H9 (cell line): ENCODE measurements around the gene HIF1A. TPM values are rescaled to one million over a fixed set of nuclear protein-coding genes. Genes with fewer than 3 reads are reported as not detected.

Experiments used
- DNase-seq: peaks from one replicate; pipeline ENCODE4 v3.0.0-alpha.2; 2017
- H2AFZ ChIP-seq: one replicate; pipeline ENCODE4 v1.6.1; 2013; ENCODE audit warnings: mild to moderate bottlenecking, low read length, control low read depth, moderate library complexity
- H2AK5ac ChIP-seq: 2 replicates; pipeline ENCODE4 v1.6.1; 2013; ENCODE audit warnings: low read length, control low read depth, mixed read lengths; ENCODE audit not compliant: insufficient read length
- H2BK120ac ChIP-seq: one replicate; pipeline ENCODE4 v1.6.1; 2013; ENCODE audit warnings: low read depth, mild to moderate bottlenecking, low read length, control low read depth, inconsistent platforms; ENCODE audit not compliant: poor library complexity, severe bottlenecking
- H2BK12ac ChIP-seq: 2 replicates; pipeline ENCODE4 v1.6.1; 2013; ENCODE audit warnings: low read length, control low read depth, mixed read lengths, low read depth; ENCODE audit not compliant: insufficient read length
- H2BK15ac ChIP-seq: 2 replicates; pipeline ENCODE4 v1.6.1; 2013; ENCODE audit warnings: low read depth, low read length, control low read depth
- H2BK20ac ChIP-seq: one replicate; pipeline ENCODE4 v1.6.1; 2013; ENCODE audit warnings: low read depth, mild to moderate bottlenecking, low read length, control low read depth, inconsistent platforms; ENCODE audit not compliant: poor library complexity, severe bottlenecking
- H2BK5ac ChIP-seq: 2 replicates; pipeline ENCODE4 v1.6.1; 2013; ENCODE audit warnings: low read length, control low read depth, mixed read lengths; ENCODE audit not compliant: insufficient read length
- H3K14ac ChIP-seq: 2 replicates; pipeline ENCODE4 v1.6.1; 2013; ENCODE audit warnings: low read length, control low read depth; ENCODE audit not compliant: insufficient read depth
- H3K18ac ChIP-seq: 2 replicates; pipeline ENCODE4 v1.6.1; 2013; ENCODE audit warnings: low read depth, mild to moderate bottlenecking, mixed read lengths, low read length, control low read depth; ENCODE audit not compliant: insufficient read length
- H3K23ac ChIP-seq: 2 replicates; pipeline ENCODE4 v1.6.1; 2013; ENCODE audit warnings: low read length, control low read depth, mixed read lengths, low read depth; ENCODE audit not compliant: insufficient read length
- H3K23me2 ChIP-seq: 2 replicates; pipeline ENCODE4 v1.6.1; 2013; ENCODE audit warnings: low read depth, mild to moderate bottlenecking, mixed read lengths, low read length, control low read depth; ENCODE audit not compliant: insufficient read length, poor library complexity, severe bottlenecking
- H3K27ac ChIP-seq: 2 replicates; pipeline ENCODE4 v1.5.1; 2013; ENCODE audit warnings: low read length, control low read depth, mixed read lengths, low read depth; ENCODE audit not compliant: insufficient read length
- H3K27me3 ChIP-seq: 2 replicates; pipeline ENCODE4 v1.6.1; 2013; ENCODE audit warnings: low read length, control low read depth, inconsistent platforms; ENCODE audit not compliant: insufficient read depth
- H3K4ac ChIP-seq: 2 replicates; pipeline ENCODE4 v1.6.1; 2013; ENCODE audit warnings: low read depth, mild to moderate bottlenecking, control low read depth, inconsistent platforms, low read length, moderate library complexity
- H3K4me1 ChIP-seq: 2 replicates; pipeline ENCODE4 v1.6.1; 2013; ENCODE audit warnings: low read length, control low read depth, inconsistent platforms; ENCODE audit not compliant: insufficient read depth
- H3K4me2 ChIP-seq: 2 replicates; pipeline ENCODE4 v1.6.1; 2013; ENCODE audit warnings: low read length, control low read depth, mixed read lengths; ENCODE audit not compliant: insufficient read length, insufficient read depth
- H3K56ac ChIP-seq: 2 replicates; pipeline ENCODE4 v1.6.1; 2013; ENCODE audit warnings: low read depth, mild to moderate bottlenecking, mixed read lengths, low read length, control low read depth; ENCODE audit not compliant: insufficient read length
- H3K79me1 ChIP-seq: 2 replicates; pipeline ENCODE4 v1.6.1; 2013; ENCODE audit warnings: low read depth, mild to moderate bottlenecking, moderate library complexity, low read length, control low read depth, inconsistent platforms; ENCODE audit not compliant: insufficient read depth, poor library complexity, severe bottlenecking
- H3K79me2 ChIP-seq: 2 replicates; pipeline ENCODE4 v1.6.1; 2013; ENCODE audit warnings: low read length, control low read depth, inconsistent platforms; ENCODE audit not compliant: insufficient read depth
- H3K9ac ChIP-seq: 2 replicates; pipeline ENCODE4 v1.6.1; 2013; ENCODE audit warnings: low read length, control low read depth, mixed read lengths; ENCODE audit not compliant: insufficient read length; ENCODE audit errors: extremely low read depth
- H3K9me3 ChIP-seq: one replicate; pipeline ENCODE4 v1.6.1; 2013; ENCODE audit warnings: low read depth, low read length, inconsistent platforms; ENCODE audit not compliant: control insufficient read depth
- H3T11ph ChIP-seq: one replicate; pipeline ENCODE4 v1.6.1; 2013; ENCODE audit warnings: mild to moderate bottlenecking, low read length, control low read depth, inconsistent platforms
- H4K20me1 ChIP-seq: one replicate; pipeline ENCODE4 v1.6.1; 2013; ENCODE audit not compliant: control insufficient read depth, insufficient read length, insufficient read depth
- H4K5ac ChIP-seq: 2 replicates; pipeline ENCODE4 v1.6.1; 2013; ENCODE audit warnings: low read depth, mild to moderate bottlenecking, mixed read lengths, low read length, control low read depth; ENCODE audit not compliant: insufficient read length
- H4K8ac ChIP-seq: replicated peaks from 2 replicates; pipeline ENCODE4 v1.6.1; 2013; ENCODE audit warnings: low read length, control low read depth, mixed read lengths, low read depth; ENCODE audit not compliant: insufficient read length
- H4K91ac ChIP-seq: 2 replicates; pipeline ENCODE4 v1.6.1; 2013; ENCODE audit warnings: low read depth, mild to moderate bottlenecking, moderate library complexity, mixed read lengths, low read length, control low read depth; ENCODE audit not compliant: insufficient read length
- H3K27ac Mint-ChIP-seq, 3 experiments: 2 replicates in 2 of 3; 3 replicates in 1 of 3; pipeline ENCODE4 v1.8.0; 2020 to 2021; ENCODE audit warnings: mixed read lengths in 3 of 3, mild to moderate bottlenecking in 1 of 3, moderate library complexity in 1 of 3
- H3K27me3 Mint-ChIP-seq: 2 replicates; pipeline ENCODE4 v1.8.0; 2021; ENCODE audit warnings: low read depth, mild to moderate bottlenecking, moderate library complexity, mixed read lengths
- H3K36me3 Mint-ChIP-seq, 3 experiments: 2 replicates in 2 of 3; 3 replicates in 1 of 3; pipeline ENCODE4 v1.8.0; 2020 to 2021; ENCODE audit warnings: low read depth in 3 of 3, mixed read lengths in 3 of 3; ENCODE audit not compliant: insufficient read depth in 1 of 3
- H3K4me1 Mint-ChIP-seq, 2 experiments: 2 replicates each; pipeline ENCODE4 v1.8.0; 2020; ENCODE audit warnings: mixed read lengths in 2 of 2
- H3K4me3 Mint-ChIP-seq, 2 experiments: 2 replicates in 1 of 2; 3 replicates in 1 of 2; pipeline ENCODE4 v1.8.0; 2020 to 2021; ENCODE audit warnings: mild to moderate bottlenecking in 2 of 2, mixed read lengths in 2 of 2, moderate library complexity in 1 of 2
- H3K9me3 Mint-ChIP-seq, 2 experiments: 2 replicates in 1 of 2; 3 replicates in 1 of 2; pipeline ENCODE4 v1.8.0; 2020; ENCODE audit warnings: mild to moderate bottlenecking in 2 of 2, mixed read lengths in 2 of 2, moderate library complexity in 1 of 2
- CTCF ChIP-seq: fragments of 200-600 bp; sonication (generic); conservative IDR thresholded peaks from 3 replicates; pipeline ENCODE4 v1.8.0; 2021; ENCODE audit warnings: antibody characterized with exemption, mild to moderate bottlenecking
- total RNA-seq: library from RNA; stranded (reverse); gene quantifications from 2 replicates; pipeline ENCODE4 v1.2.1, GENCODE V29; 2021

Gene HIF1A
- total RNA-seq, 1 experiment from 2014 or later, result 154 TPM

GRCh38 chr14:61677479-61677878, 17.8 kb upstream of the HIF1A start:
- Histone ChIP-seq H3K27ac (no peak overlapping the region), H2BK20ac (no peak overlapping the region), H2AFZ (no peak overlapping the region), H3K14ac (no peak overlapping the region), H3K23ac (no peak overlapping the region), H3K4me1 (peaks cover 2% of the 10 kb centered on the region; the same call in 1 of the 2 replicates), H3K9ac (no peak overlapping the region), H3T11ph (no peak overlapping the region), H4K20me1 (no peaks in the 10 kb centered on the region), H3K56ac (no peak overlapping the region), H3K79me1 (no peaks in the 10 kb centered on the region), H4K8ac (no peak overlapping the region), H3K9me3 (no peaks in the 10 kb centered on the region), H3K79me2 (no peaks in the 10 kb centered on the region), H2AK5ac (no peak overlapping the region), H3K18ac (no peak overlapping the region), H4K91ac (no peak overlapping the region), H2BK5ac (no peak overlapping the region), H2BK12ac (no peak overlapping the region), H2BK120ac (no peak overlapping the region), H2BK15ac (no peak overlapping the region), H3K27me3 (no peaks in the 10 kb centered on the region), H3K4ac (no peak overlapping the region), H4K5ac (no peak overlapping the region), H3K23me2 (no peaks in the 10 kb centered on the region), H3K4me2 (no peak overlapping the region)
- H3K4me1 Mint-ChIP-seq, result peaks cover 21 to 32% of the 10 kb centered on the region in 2 experiments
- no peaks in the 10 kb centered on the region for H3K36me3 Mint-ChIP-seq
- H3K9me3 Mint-ChIP-seq, result no peaks in the 10 kb centered on the region
- no peak overlapping the region for H3K27ac Mint-ChIP-seq
- peaks cover 2% of the 10 kb centered on the region; the same call in 1 of the 2 replicates for H3K27me3 Mint-ChIP-seq
- H3K4me3 Mint-ChIP-seq, result no peak overlapping the region
- no peak for DNase-seq
- TF ChIP-seq CTCF, result no peak
